KMS-11 (cell line): ENCODE data around the gene CA12.

Experiments
- H2AFZ ChIP-seq: fragments of 200-600 bp; sonication (generic); 2 replicates; pipeline ENCODE4 v1.6.1; 2016; ENCODE audit warnings: antibody characterized with exemption, mixed run types, low read depth
- H3K27ac ChIP-seq: fragments of 200-600 bp; sonication (generic); 2 replicates; pipeline ENCODE4 v1.6.1; 2016; ENCODE audit warnings: mild to moderate bottlenecking, mixed run types
- H3K27me3 ChIP-seq: fragments of 200-600 bp; sonication (generic); 2 replicates; pipeline ENCODE4 v1.6.1; 2017; ENCODE audit warnings: mild to moderate bottlenecking, low read depth, mixed run types, moderate library complexity; ENCODE audit not compliant: insufficient read depth
- H3K36me3 ChIP-seq: fragments of 200-600 bp; sonication (generic); 2 replicates; pipeline ENCODE4 v1.6.1; 2017; ENCODE audit warnings: mild to moderate bottlenecking, mixed run types; ENCODE audit not compliant: insufficient read depth
- H3K4me1 ChIP-seq: fragments of 200-600 bp; sonication (generic); 2 replicates; pipeline ENCODE4 v1.6.1; 2016; ENCODE audit warnings: mild to moderate bottlenecking, low read depth, mixed run types; ENCODE audit not compliant: poor library complexity, severe bottlenecking
- H3K4me2 ChIP-seq: fragments of 200-600 bp; sonication (generic); 2 replicates; pipeline ENCODE4 v1.7.0; 2016; ENCODE audit warnings: mild to moderate bottlenecking, mixed run types
- H3K4me3 ChIP-seq: fragments of 200-600 bp; sonication (generic); IDR thresholded peaks from 2 replicates; pipeline ENCODE4 v1.6.1; 2017; ENCODE audit warnings: low read depth, low read length, mixed read lengths; ENCODE audit not compliant: insufficient read depth
- H3K79me2 ChIP-seq: fragments of 200-600 bp; sonication (generic); 2 replicates; pipeline ENCODE4 v1.6.1; 2016; ENCODE audit warnings: low read depth, mixed run types; ENCODE audit not compliant: insufficient read depth
- H3K9ac ChIP-seq: fragments of 200-600 bp; sonication (generic); 2 replicates; pipeline ENCODE4 v1.6.1; 2016; ENCODE audit warnings: mild to moderate bottlenecking, mixed run types
- H4K20me1 ChIP-seq: fragments of 200-600 bp; sonication (generic); 2 replicates; pipeline ENCODE4 v1.6.1; 2016; ENCODE audit warnings: mild to moderate bottlenecking, mixed run types; ENCODE audit not compliant: insufficient read depth
- TF ChIP-seq, protein P1 (sequence below): fragments of 200-600 bp; sonication (generic); conservative IDR thresholded peaks from 2 replicates; pipeline ENCODE4 v1.6.1; 2017; ENCODE audit warnings: low read depth, mild to moderate bottlenecking, antibody characterized with exemption, low read length, moderate library complexity, mixed read lengths

The CA12 gene

DNA sequence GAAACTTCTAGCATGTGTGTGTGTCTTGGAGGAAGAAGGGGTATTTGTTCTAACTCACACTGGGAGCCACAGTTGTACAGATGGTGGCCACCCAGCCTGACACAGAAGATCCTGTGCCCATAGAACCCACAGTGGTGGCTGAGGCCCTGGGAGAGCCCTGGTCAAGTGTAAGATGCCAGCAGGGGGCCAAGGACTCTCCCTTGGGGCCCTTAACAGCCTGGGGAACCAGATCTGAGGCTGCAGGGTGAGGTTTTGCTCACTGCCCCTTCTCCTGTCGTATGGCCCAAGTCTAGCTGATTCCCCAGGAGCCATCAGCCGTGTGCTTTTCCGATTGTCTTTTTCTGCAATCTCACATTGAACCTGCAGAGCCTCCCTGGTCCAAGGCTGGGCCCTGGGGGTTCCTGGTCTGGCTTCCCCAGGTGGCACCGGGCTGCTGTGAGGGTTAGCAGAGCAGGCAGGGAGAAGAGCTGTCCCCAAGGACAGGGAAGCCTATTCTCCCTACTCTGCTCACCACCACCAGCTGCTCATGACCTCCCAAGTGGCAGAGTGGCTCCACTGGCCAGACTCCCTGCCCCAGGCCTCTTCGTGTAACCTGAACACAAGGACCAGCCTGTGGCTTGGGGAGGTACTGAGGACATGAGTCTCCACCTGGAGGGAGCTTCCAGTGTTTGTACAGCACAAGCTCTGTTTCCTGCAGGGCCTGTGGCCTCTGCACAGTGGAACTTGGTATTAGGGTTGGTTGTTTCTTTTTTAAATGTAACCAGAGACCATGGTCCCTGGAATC lies 51.9 kb downstream of the CA12 start:
- H3K36me3 ChIP-seq: no peaks in the 10 kb centered on the region
- no peak overlapping the region for H3K27ac ChIP-seq
- H3K79me2 ChIP-seq: no peaks in the 10 kb centered on the region
- no peak overlapping the region for H3K9ac ChIP-seq
- no peaks in the 10 kb centered on the region for H3K27me3 ChIP-seq
- H3K4me1 ChIP-seq: no peaks in the 10 kb centered on the region
- H3K4me3 ChIP-seq: no peak overlapping the region
- H2AFZ ChIP-seq: no peak overlapping the region
- TF ChIP-seq, protein P1, sequence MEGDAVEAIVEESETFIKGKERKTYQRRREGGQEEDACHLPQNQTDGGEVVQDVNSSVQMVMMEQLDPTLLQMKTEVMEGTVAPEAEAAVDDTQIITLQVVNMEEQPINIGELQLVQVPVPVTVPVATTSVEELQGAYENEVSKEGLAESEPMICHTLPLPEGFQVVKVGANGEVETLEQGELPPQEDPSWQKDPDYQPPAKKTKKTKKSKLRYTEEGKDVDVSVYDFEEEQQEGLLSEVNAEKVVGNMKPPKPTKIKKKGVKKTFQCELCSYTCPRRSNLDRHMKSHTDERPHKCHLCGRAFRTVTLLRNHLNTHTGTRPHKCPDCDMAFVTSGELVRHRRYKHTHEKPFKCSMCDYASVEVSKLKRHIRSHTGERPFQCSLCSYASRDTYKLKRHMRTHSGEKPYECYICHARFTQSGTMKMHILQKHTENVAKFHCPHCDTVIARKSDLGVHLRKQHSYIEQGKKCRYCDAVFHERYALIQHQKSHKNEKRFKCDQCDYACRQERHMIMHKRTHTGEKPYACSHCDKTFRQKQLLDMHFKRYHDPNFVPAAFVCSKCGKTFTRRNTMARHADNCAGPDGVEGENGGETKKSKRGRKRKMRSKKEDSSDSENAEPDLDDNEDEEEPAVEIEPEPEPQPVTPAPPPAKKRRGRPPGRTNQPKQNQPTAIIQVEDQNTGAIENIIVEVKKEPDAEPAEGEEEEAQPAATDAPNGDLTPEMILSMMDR: no peak
- no peaks in the 10 kb centered on the region for H4K20me1 ChIP-seq
- H3K4me2 ChIP-seq: no peak overlapping the region

DNA sequence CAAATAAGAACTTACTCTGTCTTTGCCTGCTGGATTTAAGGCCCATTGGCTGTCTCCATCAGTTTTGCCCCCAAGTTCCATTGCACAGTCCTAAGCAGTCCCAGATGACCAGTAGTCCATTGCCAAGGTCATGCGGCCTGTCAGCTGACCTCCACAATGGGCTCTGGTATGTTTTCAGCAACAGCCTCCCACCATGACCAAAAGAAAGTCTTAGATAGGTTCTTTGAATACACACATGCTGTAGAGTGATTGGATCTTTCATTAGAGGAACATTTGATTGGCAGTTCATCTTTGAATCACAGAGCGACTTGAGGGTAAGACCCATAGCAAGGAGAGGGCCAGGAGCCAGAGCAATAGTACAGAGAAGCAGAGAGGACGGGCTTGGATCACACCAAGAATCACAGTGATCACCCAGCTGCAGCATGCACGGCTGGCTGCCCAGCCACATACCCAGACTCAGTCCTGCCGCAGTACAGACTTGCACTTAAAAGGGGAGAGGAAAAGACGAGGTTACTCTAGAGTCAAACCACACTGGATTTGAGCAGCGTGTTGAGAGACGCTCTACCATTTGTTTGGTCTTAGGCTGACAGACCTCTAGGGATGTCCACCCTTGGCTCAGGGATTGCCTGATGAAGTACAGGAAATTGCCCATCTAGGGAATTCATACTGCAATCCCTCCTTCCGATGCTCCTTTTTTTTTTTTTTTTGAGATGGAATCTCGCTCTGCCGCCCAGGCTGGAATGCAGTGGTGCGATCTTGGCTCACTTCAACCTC lies 53.8 kb downstream of the CA12 start:
- H3K4me2 ChIP-seq: no peak overlapping the region
- no peaks in the 10 kb centered on the region for H3K4me1 ChIP-seq
- no peaks in the 10 kb centered on the region for H4K20me1 ChIP-seq
- no peaks in the 10 kb centered on the region for H3K79me2 ChIP-seq
- H3K27me3 ChIP-seq: no peaks in the 10 kb centered on the region
- no peak overlapping the region for H3K9ac ChIP-seq
- H3K27ac ChIP-seq: no peak overlapping the region
- TF ChIP-seq, protein P1: no peak
- no peaks in the 10 kb centered on the region for H3K36me3 ChIP-seq
- no peak overlapping the region for H2AFZ ChIP-seq
- no peak overlapping the region for H3K4me3 ChIP-seq

DNA sequence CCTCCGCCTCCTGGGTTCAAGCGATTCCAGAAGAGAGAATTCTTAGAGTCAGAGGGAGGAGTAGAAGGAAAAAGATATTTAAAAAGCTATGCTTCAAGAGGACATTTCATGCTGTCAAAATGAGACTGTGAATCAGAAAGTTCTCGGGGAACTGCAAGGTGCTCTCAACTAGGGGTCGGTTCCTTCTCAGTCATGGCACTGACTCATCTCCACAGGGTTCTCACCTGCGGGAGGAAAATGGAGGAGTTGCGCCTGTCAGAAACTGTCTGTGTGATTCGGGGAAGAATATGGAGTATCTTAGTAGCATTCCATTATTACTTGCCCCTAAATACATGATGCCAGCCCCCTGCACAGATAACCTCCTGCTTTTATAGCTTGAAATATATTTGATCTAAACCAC lies 56.9 kb downstream of the CA12 start:
- Histone ChIP-seq H3K27me3 (no peaks in the 10 kb centered on the region), H3K27ac (no peak overlapping the region), H3K79me2 (no peaks in the 10 kb centered on the region), H2AFZ (no peak overlapping the region), H3K4me1 (no peaks in the 10 kb centered on the region), H3K4me3 (no peak overlapping the region), H4K20me1 (no peaks in the 10 kb centered on the region), H3K36me3 (no peaks in the 10 kb centered on the region), H3K9ac (no peak overlapping the region), H3K4me2 (no peak overlapping the region)
- TF ChIP-seq, protein P1: no peak

DNA sequence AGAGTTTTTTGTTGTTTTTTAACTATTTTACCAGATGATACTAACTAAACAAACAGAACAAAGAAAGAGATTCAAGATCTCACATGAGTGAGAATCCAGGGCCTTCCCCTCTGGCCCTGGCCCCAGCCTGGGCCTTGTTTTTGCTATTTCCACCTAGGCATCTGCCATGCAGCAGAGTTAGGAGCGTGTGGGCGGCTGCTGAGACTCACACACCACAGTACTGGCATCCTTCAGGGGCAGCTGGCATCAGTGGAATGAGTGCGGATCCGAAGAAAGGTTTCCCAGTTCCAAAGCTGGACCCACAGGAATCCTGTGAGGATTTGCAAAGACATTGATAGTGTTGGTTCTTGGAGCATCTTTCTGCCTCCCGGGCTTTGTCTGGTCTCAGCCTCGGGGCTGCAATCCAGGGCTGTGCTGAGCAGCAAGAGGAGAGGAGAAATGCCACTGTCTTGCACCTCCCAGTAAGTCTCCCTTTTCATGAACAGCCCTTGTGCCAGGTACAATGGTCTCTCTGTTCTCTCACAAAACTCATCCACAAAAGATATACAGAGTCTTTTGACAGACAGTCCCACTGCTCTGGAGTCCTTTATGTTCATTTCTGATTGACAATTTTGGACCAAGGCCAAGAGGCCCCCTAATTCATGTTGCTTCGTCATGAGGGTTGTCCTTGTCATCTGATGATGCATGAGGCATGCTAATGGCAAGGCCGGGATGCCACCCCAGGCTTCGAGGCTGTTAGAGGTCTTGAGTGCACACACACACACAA lies 57.7 kb downstream of the CA12 start:
- TF ChIP-seq, protein P1: no peak
- Histone ChIP-seq H3K27me3 (no peaks in the 10 kb centered on the region), H3K79me2 (no peaks in the 10 kb centered on the region), H3K27ac (no peak overlapping the region), H3K36me3 (no peaks in the 10 kb centered on the region), H3K4me1 (no peaks in the 10 kb centered on the region), H2AFZ (no peak overlapping the region), H3K4me3 (no peak overlapping the region), H3K9ac (no peak overlapping the region), H3K4me2 (no peak overlapping the region), H4K20me1 (no peaks in the 10 kb centered on the region)
